GM12865 (cell line): ENCODE measurements around the gene DIPK1B.

Experiments used
- DNase-seq: peaks from one replicate; pipeline ENCODE4 v3.0.0; 2010; ENCODE audit warnings: low read depth
- H3K4me3 ChIP-seq: 2 replicates; pipeline ENCODE4 v1.5.1; 2011; ENCODE audit warnings: mild to moderate bottlenecking, low read depth, low read length, control low read depth
- CTCF ChIP-seq: IDR thresholded peaks from 2 replicates; pipeline ENCODE4 v1.5.1; 2011; ENCODE audit warnings: low read length, control low read depth, low read depth, inconsistent platforms; ENCODE audit not compliant: insufficient read depth; ENCODE audit errors: missing control alignments

The DIPK1B gene

GRCh38 chr9:136733611-136734010, 21.2 kb downstream of the DIPK1B start:
- TF ChIP-seq CTCF = no peak
- DNase-seq = no peak
- no peak overlapping the region for H3K4me3 ChIP-seq

- DNase-seq = no peak
- no peak overlapping the region for H3K4me3 ChIP-seq
- TF ChIP-seq CTCF = no peak
Measured at GRCh38 chr9:136734837-136735496, 22.6 kb downstream of the DIPK1B start.

- no peak for DNase-seq
- TF ChIP-seq CTCF = no peak
- H3K4me3 ChIP-seq = no peak overlapping the region
Measured at GRCh38 chr9:136735812-136736480, 23.6 kb downstream of the DIPK1B start.

- TF ChIP-seq CTCF = no peak
- H3K4me3 ChIP-seq = no peak overlapping the region
Measured at GRCh38 chr9:136738960-136739359, 26.6 kb downstream of the DIPK1B start.

GRCh38 chr9:136739509-136739908, 27.1 kb downstream of the DIPK1B start:
- DNase-seq = no peak
- H3K4me3 ChIP-seq = no peak overlapping the region
- no peak for TF ChIP-seq CTCF

More at GRCh38 chr9:136738960-136739359, 26.6 kb downstream of the DIPK1B start:
- no peak for DNase-seq

GRCh38 chr9:136740069-136740468, 27.7 kb downstream of the DIPK1B start:
- no peak for DNase-seq
- no peak for TF ChIP-seq CTCF

More at GRCh38 chr9:136740069-136740468, 27.7 kb downstream of the DIPK1B start:
- no peak overlapping the region for H3K4me3 ChIP-seq
